Loucy (cell line): ENCODE measurements around the gene HIGD2A.

Experiments
- CTCF ChIP-seq: fragments of 200-600 bp; sonication (generic); conservative IDR thresholded peaks from 2 replicates; pipeline ENCODE4 v1.5.1; 2014; ENCODE audit warnings: mild to moderate bottlenecking, antibody characterized with exemption, low read length
- EZH2phosphoT487 ChIP-seq: fragments of 200-600 bp; IDR thresholded peaks from 2 replicates; pipeline ENCODE4 v1.6.1; 2018; ENCODE audit warnings: antibody characterized with exemption, mild to moderate bottlenecking, moderate library complexity, borderline replicate concordance

GRCh38 chr5:176383961-176384360 lies 4.6 kb upstream of the HIGD2A start:
- no peak for TF ChIP-seq CTCF
- TF ChIP-seq EZH2phosphoT487: no peak
